K562 (cell line): ENCODE measurements around the gene ROMO1. TPM values are rescaled to one million over a fixed set of nuclear protein-coding genes. Genes with fewer than 3 reads are reported as not detected.

ENCODE experiments used
- ARNT ChIP-seq, 2 experiments: fragments of 450-650 bp; IDR thresholded peaks; 2 replicates each; pipeline ENCODE4 v1.6.1; 2016; ENCODE audit warnings: mild to moderate bottlenecking in 1 of 2
- BDP1 ChIP-seq: IDR thresholded peaks from 3 replicates; pipeline ENCODE4 v1.6.1; 2011; ENCODE audit not compliant: insufficient read length, insufficient read depth
- EGR1 ChIP-seq: fragments of 450-650 bp; conservative IDR thresholded peaks from 2 replicates; pipeline ENCODE4 v1.6.1; 2017; ENCODE audit warnings: mild to moderate bottlenecking
- GTF2E2 ChIP-seq: fragments of 200-800 bp; sonication (Bioruptor generic); IDR thresholded peaks from 2 replicates; pipeline ENCODE4 v1.6.1; 2016; ENCODE audit warnings: missing genetic modification characterization, missing compliant biosample characterization
- HDAC2 ChIP-seq: fragments of 450-650 bp; IDR thresholded peaks from 2 replicates; pipeline ENCODE4 v1.6.1; 2016; ENCODE audit warnings: mild to moderate bottlenecking
- HDGF ChIP-seq: fragments of 450-650 bp; IDR thresholded peaks from 2 replicates; pipeline ENCODE4 v1.6.1; 2016
- HOMEZ ChIP-seq: fragments of 250-450 bp; sonication (Bioruptor Pico); IDR thresholded peaks from 2 replicates; pipeline ENCODE4 v1.4.0; 2020; ENCODE audit warnings: mild to moderate bottlenecking, moderate library complexity
- HSF4 ChIP-seq: fragments of 250-450 bp; sonication (Bioruptor Pico); IDR thresholded peaks from 2 replicates; pipeline ENCODE4 v2.1.2; 2022; ENCODE audit warnings: mild to moderate bottlenecking, moderate library complexity, borderline replicate concordance
- MAFK ChIP-seq: IDR thresholded peaks from 2 replicates; pipeline ENCODE4 v1.6.1; 2011; ENCODE audit warnings: low read length, improper control_type of control experiment
- MNT ChIP-seq, 2 experiments: fragments of 450-650 bp; conservative IDR thresholded peaks; 2 replicates each; pipeline ENCODE4 v1.6.1; 2017; ENCODE audit warnings: mild to moderate bottlenecking in 2 of 2, moderate library complexity in 2 of 2
- MTA2 ChIP-seq: fragments of 450-650 bp; IDR thresholded peaks from 2 replicates; pipeline ENCODE4 v1.6.1; 2016; ENCODE audit warnings: low read depth
- NR0B1 ChIP-seq: fragments of 450-650 bp; IDR thresholded peaks from one replicate; pipeline ENCODE4 v1.6.1; 2018; ENCODE audit warnings: mild to moderate bottlenecking, moderate library complexity; ENCODE audit not compliant: partially characterized antibody
- PRPF4 ChIP-seq: fragments of 200-400 bp; formaldehyde crosslinking; IDR thresholded peaks from one replicate; pipeline ENCODE4 v1.6.1; 2017; ENCODE audit warnings: low read length, low read depth, mild to moderate bottlenecking; ENCODE audit not compliant: insufficient read depth, poor library complexity, severe bottlenecking
- TAL1 ChIP-seq: fragments of 450-650 bp; IDR thresholded peaks from 2 replicates; pipeline ENCODE4 v1.6.1; 2016; ENCODE audit warnings: mild to moderate bottlenecking
- ZBTB34 ChIP-seq: fragments of 250-450 bp; sonication (Bioruptor Pico); IDR thresholded peaks from 2 replicates; pipeline ENCODE4 v1.8.0; 2021; ENCODE audit warnings: mild to moderate bottlenecking, moderate library complexity
- ZNF3 ChIP-seq: fragments of 250-450 bp; sonication (Bioruptor Pico); IDR thresholded peaks from 2 replicates; pipeline ENCODE4 v1.5.0; 2021; ENCODE audit warnings: mild to moderate bottlenecking, moderate library complexity
- polyA plus RNA-seq, 8 experiments: library from polyadenylated mRNA; depleted of rRNA in 4 of 8; stranded (reverse) in 5 of 8; unstranded in 3 of 8; fragments of >200 nt; fragmentation: Nextera tagmentation in 2 of 8; fragmentation: Illumina TruSeq in 1 of 8; extraction: Ambion mirVana in 2 of 8; extraction: Trizol in 1 of 8; gene quantifications; 2 replicates each; pipeline versions ENCODE4 v1.2.1 to v1.2.3, GENCODE V29; 2011 to 2014; ENCODE audit warnings: inconsistent platforms in 1 of 8, missing spikeins in 1 of 8
- total RNA-seq, 7 experiments: library from RNA; depleted of rRNA in 6 of 7; stranded (reverse); fragments of >200 nt in 6 of 7; fragmentation: Illumina TruSeq in 2 of 7; extraction: Trizol in 2 of 7; gene quantifications; 2 replicates each; pipeline versions ENCODE4 v1.2.1 to v1.2.3, GENCODE V29; 2011 to 2021; ENCODE audit warnings: low replicate concordance in 1 of 7

Gene ROMO1
- total and polyA plus RNA-seq, 9 of the 15 experiments (the other 6 are each of a cell fraction or from before 2014, with no cell fraction given): 31.8 to 741 (median 226) TPM

GRCh38 chr20:35663516-35664465 lies 35.4 kb upstream of the ROMO1 start (continued):
- TF ChIP-seq ZBTB34 (CRISPR knock-in tag) (no peak), MNT (conservative IDR thresholded peaks at IDR 0.05) (peak; percentile 59 to 75; a peak in 3 of 4 replicates), HSF4 (CRISPR knock-in tag) (no peak), NR0B1 (no peak), HOMEZ (CRISPR knock-in tag) (no peak), ZNF3 (no peak), HDAC2 (peak; percentile 68), GTF2E2 (no peak), EGR1 (peak; percentile 75), TAL1 (no peak), BDP1 (no peak), HDGF (0 out of 2 replicates have a peak, but pooled peaks have one; percentile 65), PRPF4 (no peak), MAFK (no peak), ARNT (IDR thresholded peaks at IDR 0.05) (peak in 1 of 2 experiments; percentile 38; a peak in 1 of 4 replicates), MTA2 (no peak)
